Right lobe of liver (tissue), 6 donors: ENCODE results near the gene PRKCQ. TPM values are rescaled to one million over a fixed set of nuclear protein-coding genes. Genes with fewer than 3 reads are reported as not detected.
A peak's percentile ranks its signal among the peaks of the same experiment; 100 is the strongest.

Experiments
- ATAC-seq, 4 donors: fragments of 200-7000 bp; cut with Tn5 transposase; one replicate each; pipeline ENCODE4 v1.9.1; 2020; ENCODE audit warnings: mild to moderate bottlenecking in 4 of 4, moderate library complexity in 4 of 4
- DNase-seq, 3 donors: peaks; one replicate each; pipeline ENCODE4 v3.0.0-alpha.2; 2020
- H3K27ac ChIP-seq, 3 donors: fragments of 200-600 bp; one replicate each; pipeline ENCODE4 v1.8.0; 2022
- H3K27me3 ChIP-seq, 2 donors: fragments of 200-600 bp; one replicate each; pipeline ENCODE4 v1.8.0; 2022
- H3K36me3 ChIP-seq, 4 donors: fragments of 200-600 bp; sonication (generic) in 1 of 4; one replicate each; pipeline versions ENCODE4 v1.5.1 to v1.8.0; 2017 to 2022; ENCODE audit warnings: control low read depth in 1 of 4
- H3K4me1 ChIP-seq, 4 donors: fragments of 200-600 bp; sonication (generic) in 1 of 4; one replicate each; pipeline versions ENCODE4 v1.5.1 to v1.8.0; 2017 to 2022; ENCODE audit warnings: control low read depth in 1 of 4
- H3K4me3 ChIP-seq, 3 donors: fragments of 200-600 bp; one replicate each; pipeline ENCODE4 v1.8.0; 2022
- H3K9me3 ChIP-seq, 4 donors: fragments of 200-600 bp; sonication (generic) in 1 of 4; one replicate each; pipeline versions ENCODE4 v1.5.1 to v1.8.0; 2017 to 2022; ENCODE audit warnings: control low read depth in 1 of 4
- CTCF ChIP-seq, 4 donors: fragments of 200-600 bp in 3 of 4; fragments of 450-650 bp in 1 of 4; IDR thresholded peaks; one replicate each; pipeline versions ENCODE4 v1.5.1 to v1.8.0; 2016 to 2022; ENCODE audit warnings: antibody characterized with exemption in 4 of 4, mild to moderate bottlenecking in 2 of 4
- POLR2A ChIP-seq: fragments of 450-650 bp; IDR thresholded peaks from one replicate; pipeline ENCODE4 v1.6.1; 2017; ENCODE audit warnings: antibody characterized with exemption, mild to moderate bottlenecking
- WGBS: methylation state at CpG from one replicate; pipeline ENCODE4 v1.1.6; 2018; ENCODE audit warnings: low coverage, low lambda C conversion rate; ENCODE audit not compliant: insufficient coverage; ENCODE audit errors: missing lambda C conversion rate; 5-methylcytosine and 5-hydroxymethylcytosine counted together
- intact Hi-C, 2 donors: fragments of 100-400 bp; cut with DNase I; formaldehyde crosslinking; loops; one replicate each; pipeline versions ENCODE4 v1.11.2 to v1.14.1; 2022
- total RNA-seq, 6 experiments: library from RNA; depleted of rRNA in 2 of 6; stranded (reverse); fragments of >200 nt in 2 of 6; fragmentation: NEBNext Ultra II Directional in 3 of 6; extraction: Animal tissue kit (Norgen Biotek cat#: 25700) in 3 of 6; gene quantifications; one replicate each; pipeline versions ENCODE4 v1.1.0 to v1.2.4, GENCODE V29; 2016 to 2023
- donor health status: DM: no; HTN: yes; CAD: no.
- donor health status: DM: no; HTN: no; CAD: no.
- donor health status: DM: no; HTN: no; CAD: no.
- donor health status: DM: no; HTN: yes; CAD: no.
- donor health status: DM: no; HTN: yes; CAD: no.

The PRKCQ gene
- total RNA-seq, 6 experiments from 2014 or later: 0.12 to 0.60 (median 0.16) TPM

DNA sequence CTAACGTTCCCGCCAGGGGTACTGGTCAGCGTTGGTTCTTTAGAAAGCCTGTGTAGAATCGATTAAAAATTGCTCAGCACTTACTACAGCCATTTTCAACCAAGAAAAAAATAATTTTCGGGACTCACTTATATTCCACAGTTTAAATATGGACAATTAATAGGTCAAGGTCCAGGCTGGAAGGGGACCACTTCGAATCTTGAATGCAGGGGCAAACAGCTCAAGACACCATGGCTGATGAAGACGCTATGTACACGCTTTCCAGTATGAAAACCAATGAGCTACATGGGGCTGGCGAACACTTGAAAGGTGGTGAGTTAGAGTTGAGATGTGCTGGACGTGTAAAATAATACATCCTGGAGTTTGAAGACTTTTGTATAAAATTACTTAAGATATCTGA is 87.2 kb downstream of the PRKCQ start:
- WGBS: 63% methylated on average over 10 of the region's 10 CpGs
- Histone ChIP-seq H3K27ac (no peak overlapping the region), H3K36me3 (no peaks in the 10 kb centered on the region), H3K27me3 (no peaks in the 10 kb centered on the region), H3K4me3 (no peak overlapping the region), H3K9me3 (no peaks in the 10 kb centered on the region), H3K4me1 (no peaks in the 10 kb centered on the region)
- no peak for ATAC-seq
- TF ChIP-seq CTCF (IDR thresholded peaks at IDR 0.05) (no peak), POLR2A (no peak)
- intact Hi-C loops: no loop called here
- no peak for DNase-seq

DNA sequence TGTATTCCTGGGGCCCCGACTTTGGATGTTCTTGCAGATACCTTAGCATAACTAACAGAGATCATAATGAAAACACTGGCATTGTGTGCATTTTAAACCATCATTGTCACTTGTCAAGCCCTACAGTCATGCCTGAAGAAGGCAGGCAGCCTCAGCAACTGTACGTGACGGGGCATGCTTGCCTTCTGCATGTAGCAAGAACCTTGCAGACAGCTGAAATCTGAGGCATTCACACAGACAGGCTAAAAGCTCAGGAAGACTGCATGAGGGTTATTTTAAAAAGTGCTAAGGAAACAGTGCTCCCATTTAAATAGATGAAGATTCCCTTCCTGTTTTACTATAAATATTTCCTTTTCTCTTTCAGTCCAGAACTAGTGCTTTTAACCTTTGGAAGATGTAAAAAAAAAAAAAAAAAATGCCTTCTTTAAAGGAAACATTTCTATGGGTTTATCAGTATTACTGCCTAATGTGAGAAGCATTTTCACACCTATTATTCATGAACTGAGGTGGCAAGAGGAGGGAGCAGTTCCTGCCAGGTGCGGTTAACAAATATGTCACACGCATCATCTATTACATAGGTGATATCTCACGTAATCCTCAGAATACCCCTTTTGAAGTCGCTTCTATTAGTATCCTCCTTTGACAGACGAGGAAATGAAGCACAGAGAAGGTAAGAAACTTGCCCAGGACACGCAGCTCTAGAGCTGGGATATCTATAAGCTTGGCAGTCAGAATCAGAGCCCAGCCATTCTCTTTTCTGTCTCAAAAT is 88.1 kb downstream of the PRKCQ start:
- H3K4me3 ChIP-seq: no peak overlapping the region
- TF ChIP-seq CTCF (IDR thresholded peaks at IDR 0.05): no peak
- no peak for TF ChIP-seq POLR2A
- DNase-seq (no peak), ATAC-seq (peak in 3 of 4 donors; percentile 33 to 50 (median 47))
- H3K9me3 ChIP-seq: no peaks in the 10 kb centered on the region
- intact Hi-C loops: no loop called here
- 52% methylated on average over 9 of the region's 9 CpGs for WGBS
- no peaks in the 10 kb centered on the region for H3K36me3 ChIP-seq
- H3K27ac ChIP-seq: no peak overlapping the region
- H3K4me1 ChIP-seq: no peaks in the 10 kb centered on the region
- no peaks in the 10 kb centered on the region for H3K27me3 ChIP-seq

DNA sequence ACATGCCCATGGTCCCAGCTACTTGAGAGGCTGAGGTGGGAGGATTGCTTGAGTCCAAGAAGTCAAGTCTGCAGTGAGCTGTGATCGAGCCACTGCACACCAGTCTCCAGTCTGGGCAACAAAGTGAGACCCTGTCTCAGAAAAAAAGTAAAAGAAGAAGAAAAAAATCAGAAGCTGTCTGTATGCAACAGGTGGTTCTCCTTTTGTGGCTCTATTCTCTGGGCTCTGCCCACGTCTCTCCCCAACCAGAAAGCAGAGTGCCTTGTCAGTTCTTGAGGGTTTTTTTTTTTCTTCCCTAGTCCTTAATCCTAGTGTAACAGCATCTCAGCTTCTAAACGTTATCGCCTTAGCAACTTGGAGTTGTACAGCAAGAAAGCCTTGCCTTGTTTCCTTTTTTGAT is 89.5 kb downstream of the PRKCQ start:
- no peaks in the 10 kb centered on the region for H3K36me3 ChIP-seq
- no peak for ATAC-seq

GRCh38 chr10:6487920-6488319 is 92.2 kb downstream of the PRKCQ start:
- Histone ChIP-seq H3K27ac (no peak overlapping the region), H3K4me3 (no peak overlapping the region), H3K36me3 (no peaks in the 10 kb centered on the region), H3K9me3 (no peaks in the 10 kb centered on the region), H3K27me3 (no peaks in the 10 kb centered on the region), H3K4me1 (no peaks in the 10 kb centered on the region)
- 72% methylated on average over 5 of the region's 5 CpGs for WGBS
- DNase-seq: no peak
- TF ChIP-seq POLR2A (no peak), CTCF (IDR thresholded peaks at IDR 0.05) (no peak)
- ATAC-seq: no peak
- intact Hi-C loops: no loop called here

More for the DNA sequence above, 89.5 kb downstream of the PRKCQ start:
- no peak overlapping the region for H3K27ac ChIP-seq
- WGBS: 46% methylated on average over 4 of the region's 4 CpGs
- DNase-seq: no peak
- H3K4me3 ChIP-seq: no peak overlapping the region
- intact Hi-C loops: no loop called here
- no peaks in the 10 kb centered on the region for H3K9me3 ChIP-seq
- no peaks in the 10 kb centered on the region for H3K27me3 ChIP-seq
- TF ChIP-seq POLR2A: no peak
- TF ChIP-seq CTCF (IDR thresholded peaks at IDR 0.05): no peak
- H3K4me1 ChIP-seq: no peaks in the 10 kb centered on the region
